Endothelial cell of umbilical vein (primary cell): ENCODE measurements around the gene SSPN. TPM values are rescaled to one million over a fixed set of nuclear protein-coding genes. Genes with fewer than 3 reads are reported as not detected.

ENCODE experiments used
- BruUV-seq: library from RNA; stranded (reverse); fragments of 400-500 nt; replicated peaks from 2 replicates; lab custom pipeline; 2021; lab: Mats Ljungman, UMichigan
- CTCF ChIA-PET: fragments of 300-600, 350-600 bp; sonication (Branson Sonifier 250); formaldehyde crosslinking; loops from one replicate; lab custom pipeline; 2021; ENCODE audit warnings: antibody characterized with exemption, inconsistent platforms; lab: Charles Lee
- POLR2A ChIA-PET: fragments of 300-600, 350-600 bp; sonication (Branson Sonifier 250); formaldehyde crosslinking; loops from one replicate; lab custom pipeline; 2021; ENCODE audit warnings: antibody characterized with exemption, inconsistent platforms; lab: Charles Lee
- DNase-seq: peaks from one replicate; pipeline ENCODE4 v3.0.0-alpha.2; 2011; ENCODE audit warnings: low read depth, low spot score
- FAIRE-seq: peaks from 2 replicates; lab custom pipeline; 2011; peaks lifted over from hg19 to GRCh38; lab: Jason Lieb, UNC
- H2AFZ ChIP-seq: 2 replicates; pipeline ENCODE4 v1.6.0; 2012; ENCODE audit warnings: low read depth, low read length, control low read depth, inconsistent platforms
- H3K27ac ChIP-seq: 2 replicates; pipeline ENCODE4 v1.5.1; 2011; ENCODE audit warnings: low read depth, mild to moderate bottlenecking, control low read depth, low read length, moderate library complexity; ENCODE audit not compliant: insufficient read depth
- H3K27me3 ChIP-seq, 2 experiments: 2 replicates each; pipeline versions ENCODE4 v1.6.0 to v1.6.1; 2011; ENCODE audit warnings: low read length in 2 of 2, mixed read lengths in 1 of 2; ENCODE audit not compliant: control insufficient read depth in 2 of 2, insufficient read depth in 2 of 2
- H3K36me3 ChIP-seq, 2 experiments: 2 replicates in 1 of 2; 3 replicates in 1 of 2; pipeline ENCODE4 v1.5.1; 2011; ENCODE audit warnings: low read length in 2 of 2, mild to moderate bottlenecking in 1 of 2, moderate library complexity in 1 of 2; ENCODE audit not compliant: control insufficient read depth in 2 of 2, insufficient read depth in 2 of 2; ENCODE audit errors: extremely low read depth in 1 of 2
- H3K4me1 ChIP-seq: 3 replicates; pipeline ENCODE4 v1.5.1; 2011; ENCODE audit warnings: mild to moderate bottlenecking, low read length; ENCODE audit not compliant: control insufficient read depth, insufficient read depth; ENCODE audit errors: extremely low read depth
- H3K4me2 ChIP-seq: 2 replicates; pipeline ENCODE4 v1.6.1; 2011; ENCODE audit warnings: low read length, control low read depth, mixed read lengths; ENCODE audit not compliant: insufficient read depth
- H3K4me3 ChIP-seq, 3 experiments: fragments of 200-600 bp in 1 of 3; sonication (generic), shearing (Covaris generic) in 1 of 3; replicated peaks in 1 of 3; 2 replicates each; pipeline ENCODE4 v1.5.1; 2011 to 2016; ENCODE audit warnings: control low read depth in 3 of 3, low read length in 3 of 3, mild to moderate bottlenecking in 2 of 3, inconsistent platforms in 1 of 3, low read depth in 1 of 3, moderate library complexity in 1 of 3; ENCODE audit not compliant: insufficient read depth in 1 of 3
- H3K79me2 ChIP-seq: 2 replicates; pipeline ENCODE4 v1.6.0; 2012; ENCODE audit warnings: low read length, inconsistent platforms; ENCODE audit not compliant: control insufficient read depth, insufficient read depth
- H3K9ac ChIP-seq: replicated peaks from 2 replicates; pipeline ENCODE3; 2011; ENCODE audit warnings: low read length, control low read depth; ENCODE audit not compliant: insufficient read depth; ENCODE audit errors: extremely low read depth
- H3K9me1 ChIP-seq: replicated peaks from 3 replicates; pipeline ENCODE4 v1.6.0; 2011; ENCODE audit warnings: mild to moderate bottlenecking, low read length; ENCODE audit not compliant: control insufficient read depth, insufficient read depth; ENCODE audit errors: extremely low read depth
- H3K9me3 ChIP-seq: replicated peaks from 2 replicates; pipeline ENCODE4 v1.5.1; 2012; ENCODE audit warnings: low read length, inconsistent platforms; ENCODE audit not compliant: control insufficient read depth, insufficient read depth
- H4K20me1 ChIP-seq: replicated peaks from 2 replicates; pipeline ENCODE3; 2011; ENCODE audit warnings: mild to moderate bottlenecking, low read length; ENCODE audit not compliant: control insufficient read depth, insufficient read depth; ENCODE audit errors: extremely low read depth
- EZH2 ChIP-seq: IDR thresholded peaks from 2 replicates; pipeline ENCODE4 v1.6.1; 2012; ENCODE audit warnings: borderline replicate concordance, low read depth, mild to moderate bottlenecking, moderate library complexity, low read length, inconsistent platforms; ENCODE audit not compliant: severe bottlenecking
- FOS ChIP-seq: IDR thresholded peaks from 2 replicates; pipeline ENCODE4 v1.6.1; 2011; ENCODE audit warnings: mild to moderate bottlenecking, low read length, moderate library complexity, borderline replicate concordance; ENCODE audit not compliant: insufficient read depth
- GATA2 ChIP-seq: IDR thresholded peaks from 2 replicates; pipeline ENCODE4 v1.7.0; 2011; ENCODE audit warnings: low read depth, mild to moderate bottlenecking, moderate library complexity, mixed read lengths, low read length; ENCODE audit not compliant: insufficient read length, insufficient read depth
- JUN ChIP-seq: IDR thresholded peaks from 2 replicates; pipeline ENCODE4 v1.6.1; 2011; ENCODE audit warnings: borderline replicate concordance, low read depth; ENCODE audit not compliant: insufficient read length, insufficient read depth
- MYC ChIP-seq: IDR thresholded peaks from one replicate; pipeline ENCODE4 v1.6.1; 2011; ENCODE audit warnings: mild to moderate bottlenecking, low read depth, low read length
- POLR2A ChIP-seq: IDR thresholded peaks from 2 replicates; pipeline ENCODE4 v1.6.1; 2012; ENCODE audit warnings: low read depth, mild to moderate bottlenecking, control low read depth, low read length
- POLR2AphosphoS5 ChIP-seq: IDR thresholded peaks from 2 replicates; pipeline ENCODE4 v1.6.1; 2012; ENCODE audit warnings: low read depth, mild to moderate bottlenecking, control low read depth, low read length, moderate library complexity; ENCODE audit not compliant: insufficient read depth
- dilution Hi-C: fragments of 300-500 bp; cut with MboI; formaldehyde crosslinking; loops from one replicate; pipeline ENCODE4 v1.15.0; 2019; ENCODE audit warnings: low sequenced_read_pairs; ENCODE audit not compliant: extremely low pct_ligation_motif_present
- intact Hi-C: fragments of 100-400 bp; cut with micrococcal nuclease; formaldehyde crosslinking; loops from one replicate; pipeline ENCODE4 v1.10.0; 2022
- polyA plus RNA-seq, 4 experiments: library from polyadenylated mRNA; depleted of rRNA in 3 of 4; stranded (reverse) in 3 of 4; unstranded in 1 of 4; fragments of >200 nt; gene quantifications; 2 replicates each; pipeline versions ENCODE4 v1.2.1 to v1.2.3, GENCODE V29; 2011 to 2012; ENCODE audit warnings: missing spikeins in 1 of 4
- total RNA-seq: library from RNA; stranded (reverse); gene quantifications from 2 replicates; pipeline ENCODE4 v1.2.3, GENCODE V29; 2021
- TF ChIP-seq, protein P1 (sequence below), 2 donors: IDR thresholded peaks; 1 replicate in 1 of 2; 2 replicates in 1 of 2; pipeline ENCODE4 v1.5.1; 2011; ENCODE audit warnings: low read length in 2 of 2, mild to moderate bottlenecking in 2 of 2, moderate library complexity in 2 of 2, control low read depth in 1 of 2, inconsistent platforms in 1 of 2, low read depth in 1 of 2; ENCODE audit not compliant: insufficient read depth in 1 of 2; ENCODE audit errors: extremely low read depth in 1 of 2
- TF ChIP-seq, protein P2 (sequence below): IDR thresholded peaks from 2 replicates; pipeline ENCODE4 v1.6.1; 2011; ENCODE audit not compliant: insufficient read depth, insufficient read length

The SSPN gene
- total and polyA plus RNA-seq, 2 donors (not counting 3 experiments of a cell fraction or from before 2014, with no cell fraction given): 1.3 to 2.1 TPM

DNA sequence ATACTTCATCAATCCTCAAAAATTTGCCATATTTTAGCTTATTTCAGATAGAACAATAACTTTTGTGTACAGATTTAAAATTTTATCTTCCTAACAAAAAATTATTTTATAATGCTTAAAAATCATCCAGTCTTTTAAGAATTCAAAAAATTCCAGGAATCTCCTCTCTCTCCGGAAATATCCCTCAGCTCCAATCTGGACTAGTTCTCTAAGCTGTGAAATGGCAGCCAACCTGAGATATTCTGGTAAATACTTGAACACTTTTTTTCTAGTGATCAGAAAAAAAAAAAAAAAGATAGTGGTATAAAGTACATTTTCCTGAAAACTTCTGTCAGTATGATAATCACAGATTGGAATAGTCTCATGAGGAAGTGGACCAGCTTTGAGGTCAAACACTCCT lies 57.6 kb downstream of the SSPN start:
- Histone ChIP-seq H3K9me1 (no peaks in the 10 kb centered on the region), H3K4me3 (no peak overlapping the region), H3K4me1 (peaks cover 5% of the 10 kb centered on the region), H2AFZ (peak overlapping the region; percentile 3), H3K27me3 (no peaks in the 10 kb centered on the region), H3K27ac (no peak overlapping the region), H4K20me1 (no peaks in the 10 kb centered on the region), H3K79me2 (no peaks in the 10 kb centered on the region), H3K36me3 (no peaks in the 10 kb centered on the region), H3K4me2 (no peak overlapping the region), H3K9me3 (no peaks in the 10 kb centered on the region), H3K9ac (no peak overlapping the region)
- TF ChIP-seq GATA2: no peak
- no peak for TF ChIP-seq POLR2AphosphoS5
- TF ChIP-seq, protein P1, sequence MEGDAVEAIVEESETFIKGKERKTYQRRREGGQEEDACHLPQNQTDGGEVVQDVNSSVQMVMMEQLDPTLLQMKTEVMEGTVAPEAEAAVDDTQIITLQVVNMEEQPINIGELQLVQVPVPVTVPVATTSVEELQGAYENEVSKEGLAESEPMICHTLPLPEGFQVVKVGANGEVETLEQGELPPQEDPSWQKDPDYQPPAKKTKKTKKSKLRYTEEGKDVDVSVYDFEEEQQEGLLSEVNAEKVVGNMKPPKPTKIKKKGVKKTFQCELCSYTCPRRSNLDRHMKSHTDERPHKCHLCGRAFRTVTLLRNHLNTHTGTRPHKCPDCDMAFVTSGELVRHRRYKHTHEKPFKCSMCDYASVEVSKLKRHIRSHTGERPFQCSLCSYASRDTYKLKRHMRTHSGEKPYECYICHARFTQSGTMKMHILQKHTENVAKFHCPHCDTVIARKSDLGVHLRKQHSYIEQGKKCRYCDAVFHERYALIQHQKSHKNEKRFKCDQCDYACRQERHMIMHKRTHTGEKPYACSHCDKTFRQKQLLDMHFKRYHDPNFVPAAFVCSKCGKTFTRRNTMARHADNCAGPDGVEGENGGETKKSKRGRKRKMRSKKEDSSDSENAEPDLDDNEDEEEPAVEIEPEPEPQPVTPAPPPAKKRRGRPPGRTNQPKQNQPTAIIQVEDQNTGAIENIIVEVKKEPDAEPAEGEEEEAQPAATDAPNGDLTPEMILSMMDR (IDR thresholded peaks at IDR 0.05; ENCODE audit: extremely low read depth in 1 of 2, insufficient read depth in 1 of 2, low read depth in 1 of 2, low read length in 2 of 2): no peak
- TF ChIP-seq, protein P2, sequence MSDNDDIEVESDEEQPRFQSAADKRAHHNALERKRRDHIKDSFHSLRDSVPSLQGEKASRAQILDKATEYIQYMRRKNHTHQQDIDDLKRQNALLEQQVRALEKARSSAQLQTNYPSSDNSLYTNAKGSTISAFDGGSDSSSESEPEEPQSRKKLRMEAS: no peak
- TF ChIP-seq MYC: no peak
- no peak for TF ChIP-seq FOS
- no peak for TF ChIP-seq POLR2A
- TF ChIP-seq JUN: no peak
- TF ChIP-seq EZH2: no peak
- DNase-seq: no peak
- intact Hi-C loops: loop anchor here (1.0 kb wide), 1 partner anchor 21 kb away; no protein-coding TSS in a partner anchor
- dilution Hi-C loops: no loop called here
- no peak for FAIRE-seq
- no TSS peak for BruUV-seq
- ChIA-PET POLR2A (no interaction called here), CTCF (interaction anchor here (0.9 to 2.1 kb wide), 6 partner anchors 11 to 134 kb away, joined by 3 to 15 read pairs (median 4); no protein-coding TSS in a partner anchor)
